GM18868 (cell line): ENCODE results near the gene SELENOT.
"Not testable (repeated sequence)": the region's sequence is repeated elsewhere in the genome, so short reads cannot be mapped to it uniquely, and the experiment has no call there.

Source experiments
- ATAC-seq: cut with Tn5 transposase; IDR thresholded peaks from one replicate; pipeline ENCODE4 v1.9.1; 2021; ENCODE audit warnings: mild to moderate bottlenecking, moderate library complexity; ENCODE audit not compliant: unreplicated experiment

SELENOT gene

DNA sequence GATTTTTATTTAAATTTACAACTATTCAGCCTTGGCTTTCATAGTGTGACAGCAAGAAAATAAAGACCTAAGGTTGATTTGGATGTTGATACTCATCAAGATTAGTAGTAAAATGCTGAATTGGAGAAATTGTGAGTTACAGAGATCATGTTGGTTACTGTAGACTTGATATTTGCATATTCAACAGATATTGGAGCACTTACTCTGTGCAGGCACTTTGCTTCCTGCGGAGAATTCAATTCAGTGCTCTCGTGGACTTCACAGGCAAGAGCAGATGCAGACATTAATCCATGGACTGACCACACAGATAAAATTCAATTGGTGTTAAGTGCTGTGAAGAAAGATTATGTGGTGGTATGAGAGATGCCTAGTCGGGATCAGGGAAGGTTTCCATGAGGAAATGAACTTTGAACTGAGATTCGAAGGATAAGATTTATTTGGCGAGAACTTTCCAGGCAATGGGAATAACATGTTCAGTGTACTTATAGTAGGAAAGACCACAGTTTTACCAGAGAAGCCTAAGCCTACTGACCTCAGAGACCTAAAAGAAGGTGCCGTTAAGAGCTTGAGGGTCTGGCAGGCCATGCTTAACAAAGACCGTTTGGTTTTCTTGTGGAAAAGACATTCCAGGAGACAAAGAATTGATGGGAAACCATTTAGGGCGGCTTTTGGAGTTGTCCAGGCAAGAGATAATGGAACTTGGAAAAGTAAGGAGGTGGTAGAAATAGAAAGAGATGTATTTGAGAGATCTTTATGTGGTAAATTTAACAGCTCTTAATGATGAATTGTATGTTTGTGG is 4.3 kb downstream of the SELENOT start:
- ATAC-seq: no peak

DNA sequence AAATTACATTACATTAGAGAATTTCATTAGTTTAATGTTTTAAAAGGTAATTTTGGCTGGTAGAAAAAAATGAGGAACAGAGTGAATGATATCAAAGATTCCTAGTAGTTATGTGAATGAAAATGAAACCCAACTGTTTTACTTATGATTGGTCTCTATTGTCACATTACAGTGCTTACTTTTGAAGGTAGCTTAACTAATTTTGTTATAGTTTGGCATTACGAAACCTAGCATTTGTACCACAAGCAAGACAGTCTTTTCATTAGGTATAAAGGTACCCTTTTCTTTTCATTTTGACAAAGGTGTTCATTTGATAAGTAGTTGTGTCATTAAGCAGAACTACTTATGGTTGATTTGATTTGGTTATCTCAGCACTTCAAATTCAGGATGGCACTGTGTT is 6.9 kb downstream of the SELENOT start:
- no peak for ATAC-seq

DNA sequence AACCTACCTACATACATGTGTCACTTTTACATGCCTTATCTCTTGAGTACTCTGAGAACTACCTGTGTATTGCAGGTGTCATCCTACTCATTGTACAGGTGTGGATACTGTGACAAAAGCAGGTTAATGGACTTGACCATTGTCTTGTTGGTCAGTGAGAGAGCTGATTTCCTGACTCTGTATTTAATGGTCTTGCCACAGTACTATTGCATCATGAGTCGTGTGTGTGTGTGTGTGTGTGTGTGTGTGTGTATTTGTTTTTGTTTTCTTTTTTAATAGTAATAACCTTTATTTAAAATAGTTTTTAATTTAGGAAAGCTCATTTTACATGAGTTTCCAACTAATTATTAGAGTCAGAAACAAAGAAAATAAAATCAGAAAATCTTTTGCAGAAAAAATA is 7.7 kb downstream of the SELENOT start:
- ATAC-seq: no peak

DNA sequence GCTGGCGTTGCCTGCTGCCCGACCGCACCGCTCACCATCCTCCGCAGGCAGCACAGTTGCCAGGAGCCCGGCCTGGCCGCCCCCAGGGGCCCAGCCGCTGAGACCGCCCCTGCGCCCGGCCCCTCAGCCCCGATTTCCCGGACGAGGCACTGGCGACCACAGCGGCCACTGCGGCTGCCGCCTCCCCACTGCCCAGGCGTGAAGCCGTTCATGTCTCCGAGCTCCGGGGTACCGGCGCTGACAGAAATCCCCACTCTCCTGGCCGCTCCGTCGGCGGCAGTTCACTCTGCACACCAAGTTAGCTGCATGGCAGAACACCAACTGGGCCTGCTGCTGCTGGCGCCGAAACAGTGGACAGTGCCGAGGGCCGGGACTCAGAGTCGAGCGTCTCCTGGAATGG is 8.5 kb downstream of the SELENOT start:
- ATAC-seq: no peak

DNA sequence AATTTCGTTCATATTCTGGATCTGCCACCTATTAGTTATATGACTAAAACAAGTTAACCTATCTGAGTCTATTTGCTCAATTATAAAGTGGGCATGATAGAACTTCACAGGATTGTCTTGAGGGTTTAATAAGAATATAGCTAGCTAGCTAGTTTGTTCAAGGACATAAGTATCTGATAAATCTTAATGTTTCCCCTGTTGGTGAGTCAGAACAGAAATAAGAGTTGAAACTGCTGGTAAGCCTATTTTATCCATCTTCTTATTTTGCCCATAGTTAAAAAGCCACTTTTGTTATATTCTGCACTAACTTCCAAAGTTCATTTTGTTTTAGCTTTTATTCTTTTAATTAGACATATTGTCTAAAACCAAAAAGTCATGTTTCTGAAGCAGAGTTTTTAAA is 9.4 kb downstream of the SELENOT start:
- ATAC-seq: no peak

DNA sequence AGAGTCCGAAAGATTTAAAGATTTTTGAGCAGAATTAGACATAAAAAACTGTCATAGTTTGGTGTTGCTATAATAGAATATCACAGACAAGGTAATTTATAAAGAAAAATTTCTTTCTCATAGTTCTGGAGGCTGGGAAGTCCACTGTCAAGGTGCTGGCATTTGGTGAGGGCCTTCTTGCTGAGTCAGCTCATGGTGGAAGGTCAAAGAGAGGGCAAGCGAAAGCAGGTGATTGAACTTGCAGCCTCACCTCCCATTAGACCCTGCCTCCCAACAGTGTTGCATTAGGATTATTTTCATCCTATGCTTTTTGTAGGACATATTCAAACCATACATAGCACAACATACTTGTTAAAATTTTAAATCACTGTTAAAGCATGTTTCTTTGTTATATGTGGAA is 9.9 kb downstream of the SELENOT start:
- ATAC-seq: no peak

DNA sequence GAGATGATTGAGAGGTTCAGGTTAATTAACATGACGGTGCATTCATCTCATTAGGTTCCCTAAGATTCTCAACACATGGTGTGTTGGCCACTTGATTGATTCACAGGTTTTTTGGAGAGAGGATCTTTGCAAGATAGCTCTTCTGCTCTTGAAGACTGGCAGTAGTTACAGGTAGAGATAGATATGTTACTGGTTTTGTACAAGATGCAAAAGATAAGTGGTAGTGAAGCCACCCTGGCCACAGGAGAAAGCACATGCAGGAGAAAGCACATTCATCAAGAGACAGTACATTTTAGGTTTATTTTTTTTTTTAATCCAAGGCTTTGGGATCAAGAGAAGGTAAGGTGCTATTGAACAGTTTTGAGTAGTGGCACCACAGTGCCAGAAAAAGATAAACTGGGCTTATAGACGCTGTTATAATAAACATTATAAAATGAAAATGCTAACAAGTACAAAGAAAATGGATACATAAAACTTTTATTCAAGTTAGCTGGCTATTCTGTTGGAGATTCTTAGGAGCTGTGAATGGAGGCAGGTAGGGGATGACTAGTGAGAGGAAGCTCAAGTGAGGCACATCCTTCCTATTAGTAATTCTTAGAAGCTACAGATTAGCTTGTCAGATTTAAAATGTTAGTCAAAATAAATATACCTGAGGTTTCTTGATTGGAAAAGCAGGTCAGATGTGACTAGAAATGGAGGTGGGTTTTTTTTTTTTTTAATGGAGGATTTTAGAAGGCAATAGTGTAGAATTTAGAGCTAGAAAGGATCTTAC is 10.8 kb downstream of the SELENOT start:
- ATAC-seq: no peak

DNA sequence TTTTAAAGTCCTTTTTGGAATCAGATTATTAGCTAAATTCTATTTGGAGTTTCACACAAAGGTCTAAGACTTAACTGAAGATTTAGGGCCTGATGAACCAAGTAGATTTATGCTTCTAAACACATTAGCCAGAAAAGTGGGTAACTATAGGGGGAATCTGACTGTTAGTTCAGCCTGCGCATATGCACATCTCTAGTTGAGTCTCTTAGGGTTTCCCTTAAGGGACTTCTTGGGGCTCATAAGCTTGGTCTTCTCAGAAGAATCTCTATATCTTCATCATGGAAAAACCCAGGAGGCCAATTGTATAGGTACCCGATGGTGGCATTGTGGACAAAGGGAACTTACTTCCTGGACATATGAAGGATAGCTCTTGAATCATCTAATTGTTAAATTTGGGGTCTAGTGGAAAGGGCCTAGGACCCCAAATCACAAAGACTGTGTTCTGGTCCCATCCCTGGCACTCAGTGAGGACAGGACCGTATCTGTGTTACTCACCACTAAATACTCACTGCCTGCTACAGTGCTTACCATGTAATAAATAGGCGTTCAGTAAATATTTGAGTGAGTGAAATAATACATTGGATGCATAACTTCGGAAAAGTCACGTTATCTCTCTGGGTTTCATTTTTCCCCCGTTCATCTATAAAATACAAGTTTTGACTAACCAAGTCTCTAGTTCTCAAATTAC is 17.0 kb downstream of the SELENOT start:
- ATAC-seq: no peak

DNA sequence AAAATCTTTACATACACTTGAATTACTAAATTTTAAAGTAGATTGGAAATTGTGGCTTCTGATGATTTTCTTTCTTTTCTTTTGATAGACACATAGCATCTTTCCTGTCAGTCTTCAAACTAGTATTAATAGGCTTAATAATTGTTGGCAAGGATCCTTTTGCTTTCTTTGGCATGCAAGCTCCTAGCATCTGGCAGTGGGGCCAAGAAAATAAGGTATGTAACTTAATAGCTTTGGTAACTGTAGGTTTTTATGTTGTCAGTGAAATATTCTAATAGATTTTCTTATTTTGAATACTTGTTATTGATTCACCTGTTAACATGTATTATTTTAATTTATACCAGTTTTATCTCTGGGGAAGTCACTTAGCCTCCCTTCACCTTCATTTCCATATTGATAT is 19.8 kb downstream of the SELENOT start:
- ATAC-seq: not testable (repeated sequence)

DNA sequence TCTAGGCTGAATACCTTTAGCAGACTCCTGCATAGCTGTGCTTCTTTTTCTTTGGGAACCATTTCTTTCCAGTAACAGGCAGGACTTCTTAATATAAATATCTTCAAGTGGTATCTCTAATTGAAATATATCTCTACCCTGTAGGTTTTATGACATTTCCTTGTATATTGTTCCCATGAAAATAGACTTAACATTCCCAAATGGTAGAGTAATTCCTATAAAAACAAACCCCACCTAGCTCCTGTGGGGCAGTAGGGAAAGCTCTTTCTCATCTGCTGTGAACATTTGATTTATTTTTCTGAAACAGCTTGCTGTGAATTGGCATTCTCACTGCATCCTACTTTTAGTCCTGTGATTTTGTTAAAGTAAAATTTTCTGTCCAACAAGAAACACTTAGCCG is 20.8 kb downstream of the SELENOT start:
- ATAC-seq: no peak

DNA sequence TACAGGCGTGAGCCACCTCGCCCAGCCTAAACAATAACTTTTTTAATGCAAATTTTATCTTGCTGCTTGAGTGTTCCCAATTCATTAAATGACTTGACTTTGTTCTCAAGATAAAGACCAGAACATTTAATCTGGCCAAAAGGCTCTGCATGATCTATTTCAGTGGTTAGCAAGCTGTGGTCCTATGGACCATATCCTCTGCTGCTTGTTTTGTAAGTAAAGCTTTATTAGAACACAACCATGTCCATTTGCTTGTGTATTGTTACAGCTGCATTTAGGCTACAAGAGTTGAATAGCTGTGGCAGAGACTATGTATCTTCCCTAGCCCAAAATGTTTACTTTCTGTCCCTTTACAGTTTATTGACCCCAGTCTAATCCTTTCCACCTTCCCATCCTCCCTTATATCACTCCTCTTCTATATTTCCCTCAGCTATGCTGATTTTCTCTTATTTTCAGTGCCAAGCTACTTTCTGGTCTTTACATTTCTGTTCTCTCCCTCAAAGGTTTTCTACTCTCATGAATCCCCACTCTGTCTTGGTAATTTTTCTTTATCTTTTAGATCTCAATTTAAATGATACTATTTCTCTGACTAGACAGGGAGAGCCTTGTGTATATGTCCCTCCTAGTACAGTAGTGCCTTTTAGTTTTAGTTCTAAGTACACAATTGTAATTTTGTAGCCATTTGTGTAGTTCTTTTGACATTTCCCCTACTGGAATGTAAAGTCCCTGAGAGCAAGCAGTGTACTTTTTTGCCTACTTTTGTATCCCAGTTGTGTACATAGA is 23.2 kb downstream of the SELENOT start:
- ATAC-seq: no peak

DNA sequence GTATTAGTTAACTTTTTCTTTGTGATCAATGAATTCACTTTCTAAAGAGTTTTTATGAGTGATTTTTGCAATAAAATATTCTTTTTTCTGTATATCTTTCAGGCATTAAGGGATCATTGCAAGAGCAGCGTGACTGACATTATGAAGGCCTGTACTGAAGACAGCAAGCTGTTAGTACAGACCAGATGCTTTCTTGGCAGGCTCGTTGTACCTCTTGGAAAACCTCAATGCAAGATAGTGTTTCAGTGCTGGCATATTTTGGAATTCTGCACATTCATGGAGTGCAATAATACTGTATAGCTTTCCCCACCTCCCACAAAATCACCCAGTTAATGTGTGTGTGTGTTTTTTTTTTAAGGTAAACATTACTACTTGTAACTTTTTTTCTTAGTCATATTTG is 24.4 kb downstream of the SELENOT start:
- no peak for ATAC-seq

DNA sequence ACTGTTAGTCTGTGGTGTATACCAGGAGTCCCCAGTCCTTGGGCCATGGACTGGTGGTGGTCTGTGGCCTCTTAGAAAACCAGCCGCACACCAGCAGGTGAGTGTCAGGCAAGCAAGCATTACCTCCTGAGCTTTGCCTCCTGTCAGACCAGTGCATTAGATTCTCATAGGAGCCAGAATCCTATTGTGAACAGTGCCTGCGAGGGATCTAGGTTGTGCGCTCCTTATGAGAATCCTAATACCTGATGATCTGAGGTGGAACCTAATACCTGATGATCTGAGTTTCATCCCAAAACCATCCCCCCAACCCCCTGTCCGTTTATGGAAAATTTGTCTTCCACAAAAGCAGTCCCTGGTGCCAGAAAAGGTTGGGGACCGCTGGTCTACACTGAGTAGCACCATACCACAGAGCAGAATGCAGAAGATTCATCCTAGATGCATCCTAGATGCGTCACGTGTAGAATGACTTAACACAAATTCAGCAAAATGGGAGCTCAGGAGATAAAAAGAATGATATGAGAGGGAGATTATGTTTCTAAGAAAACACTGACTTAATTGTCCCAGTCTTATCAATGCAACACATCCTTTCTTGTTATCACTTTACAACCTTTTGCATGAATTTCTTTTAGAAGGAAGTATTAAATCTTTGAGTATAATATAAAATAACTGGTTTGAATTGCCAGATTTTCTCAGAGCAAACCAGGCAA is 28.5 kb downstream of the SELENOT start:
- no peak for ATAC-seq

DNA sequence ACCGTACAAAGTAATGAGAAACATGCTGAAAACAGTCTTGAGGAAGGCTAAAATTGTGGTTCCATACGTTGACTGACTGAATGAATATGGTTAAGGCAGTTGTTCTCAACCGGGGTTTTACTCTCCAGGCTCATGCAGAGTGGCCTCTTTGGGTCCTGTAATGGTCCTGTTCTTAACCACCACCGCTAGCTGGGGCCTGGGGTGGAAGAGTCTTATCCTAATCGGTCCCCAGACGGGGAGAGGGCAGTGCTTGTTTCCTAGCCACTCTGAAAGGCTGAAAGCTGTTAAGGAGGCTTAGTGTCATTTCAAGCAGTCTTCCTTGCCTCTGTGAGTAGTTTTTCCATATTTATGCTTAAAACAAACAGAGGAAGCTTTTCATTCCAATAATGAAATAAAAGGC is 32.0 kb downstream of the SELENOT start:
- ATAC-seq: no peak

DNA sequence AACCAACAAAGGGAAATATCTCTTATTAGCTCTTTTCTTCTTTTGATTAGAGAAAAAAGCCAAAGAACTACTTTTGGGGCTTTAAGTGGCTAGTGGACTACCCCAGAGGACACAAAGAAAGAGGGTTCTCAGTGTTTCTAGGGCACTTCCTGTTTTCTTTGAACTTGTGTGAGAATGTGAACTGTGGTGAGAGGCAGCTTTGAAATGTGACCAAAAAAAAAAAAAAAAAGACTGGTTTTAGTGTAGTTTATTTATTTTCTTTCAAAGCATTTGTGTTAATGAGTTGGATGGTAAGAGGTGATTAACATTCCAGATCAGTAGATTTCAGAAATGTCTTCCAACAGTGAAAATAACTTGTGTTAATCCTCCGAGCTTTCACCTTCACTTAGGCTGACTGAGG is 32.4 kb downstream of the SELENOT start:
- peak; percentile 93 for ATAC-seq

DNA sequence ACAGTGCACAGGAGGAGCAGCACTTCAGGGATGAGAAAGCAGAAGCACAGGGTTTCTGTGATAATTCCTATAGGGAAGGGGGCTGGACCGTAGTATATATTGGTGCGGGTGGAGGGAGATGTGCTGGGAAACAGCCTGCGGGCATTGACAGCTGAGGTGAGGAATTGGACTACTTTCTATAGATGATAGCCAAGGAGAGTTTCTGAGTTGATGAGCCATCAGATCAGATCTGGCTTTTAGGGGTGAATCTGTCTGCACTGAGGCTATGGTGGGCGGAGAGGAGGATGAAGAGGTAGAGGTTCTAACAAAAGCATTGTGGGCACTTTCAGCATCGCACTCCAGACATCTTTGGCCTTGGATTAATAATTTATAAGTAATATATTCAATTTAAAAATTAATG is 33.1 kb downstream of the SELENOT start:
- ATAC-seq: no peak

DNA sequence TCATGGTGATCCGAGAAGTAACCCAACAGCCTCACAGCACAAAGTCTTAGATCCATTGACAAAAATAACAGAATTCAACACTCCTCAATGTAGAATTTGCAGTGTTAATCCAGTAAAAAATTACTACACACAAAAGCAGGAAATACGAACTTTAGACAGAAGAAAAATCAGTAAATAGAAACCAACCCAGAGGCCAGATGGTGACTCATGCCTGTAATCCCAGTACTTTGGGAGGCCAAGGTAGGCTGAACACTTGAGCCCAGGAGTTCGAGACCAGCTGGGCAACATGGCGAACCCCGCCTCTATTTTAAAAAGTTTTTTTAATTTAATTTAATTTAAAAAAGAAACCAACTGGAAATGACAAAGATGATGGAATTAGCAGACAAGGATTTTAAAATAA is 36.1 kb downstream of the SELENOT start:
- ATAC-seq: no peak

DNA sequence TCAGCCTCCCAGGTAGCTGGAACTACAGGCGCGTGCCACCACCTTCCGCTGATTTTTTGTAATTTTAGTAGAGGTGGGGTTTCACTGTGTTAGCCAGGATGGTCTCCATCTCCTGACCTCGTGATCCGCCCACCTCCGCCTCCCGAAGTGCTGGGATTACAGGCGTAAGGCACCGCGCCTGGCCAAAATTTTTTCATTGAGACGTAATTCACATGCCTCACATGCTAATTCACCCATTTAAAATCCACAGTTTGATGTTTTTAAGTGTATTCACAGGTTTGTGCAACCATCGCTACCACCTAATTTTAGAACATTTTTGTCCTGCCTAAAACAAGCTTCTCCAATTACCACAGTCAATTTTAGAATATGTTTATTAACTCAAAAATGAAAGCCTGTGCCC is 37.1 kb downstream of the SELENOT start:
- no peak for ATAC-seq

DNA sequence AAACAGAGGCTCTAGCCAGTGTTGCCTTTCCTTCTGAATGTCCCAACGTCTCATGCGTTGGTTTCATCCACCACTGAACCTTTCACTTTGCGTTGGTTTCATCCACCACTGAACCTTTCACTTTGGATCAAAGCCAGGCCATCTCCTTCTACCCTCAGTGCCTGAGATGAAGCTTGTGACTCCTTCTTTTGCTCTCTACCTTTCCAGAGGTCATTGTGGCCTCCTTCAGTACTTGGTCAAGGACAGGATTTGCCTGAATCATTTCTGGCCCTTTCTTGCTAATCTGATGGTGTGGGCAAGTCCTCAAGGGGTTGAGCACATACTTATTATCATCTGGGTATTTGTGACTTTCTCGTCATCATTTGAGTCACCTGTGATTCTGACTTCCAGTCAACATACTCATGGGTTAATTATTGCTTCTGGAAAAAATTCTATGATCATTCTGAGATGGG is 50.0 kb downstream of the SELENOT start:
- peak; percentile 65 for ATAC-seq

DNA sequence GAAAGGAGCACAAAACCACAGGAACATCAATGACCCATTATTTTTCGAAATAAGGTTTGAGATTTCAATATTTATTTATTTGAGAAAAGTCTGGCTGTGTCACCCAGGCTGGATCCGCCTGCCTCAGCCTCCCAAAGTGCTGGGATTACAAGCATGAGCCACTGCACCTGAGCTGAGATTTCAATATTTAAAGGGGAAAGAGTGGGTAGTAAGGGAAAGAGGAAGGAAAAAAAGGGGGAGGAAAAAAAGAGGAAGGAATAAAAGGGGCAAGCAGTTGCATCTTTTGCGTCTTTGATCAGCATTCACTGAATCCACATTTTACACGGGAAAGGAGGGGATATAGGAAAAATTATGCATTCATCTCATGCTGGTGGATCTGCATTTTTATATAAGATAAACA is 53.2 kb downstream of the SELENOT start:
- no peak for ATAC-seq
